Astrocyte (in vitro differentiated cells and primary cell): ENCODE measurements around the gene OR52I2. TPM values are rescaled to one million over a fixed set of nuclear protein-coding genes. Genes with fewer than 3 reads are reported as not detected.

ENCODE experiments used
- DNase-seq: peaks from one replicate; pipeline ENCODE4 v3.0.0-alpha.2; 2010; ENCODE audit warnings: low read depth
- FAIRE-seq: peaks from 2 replicates; lab custom pipeline; 2011; peaks lifted over from hg19 to GRCh38; lab: Jason Lieb, UNC
- H2AFZ ChIP-seq: 2 replicates; pipeline ENCODE4 v1.6.0; 2012; ENCODE audit warnings: low read depth, low read length, inconsistent platforms
- H3K27ac ChIP-seq: 2 replicates; pipeline ENCODE4 v1.5.1; 2011; ENCODE audit warnings: low read depth, low read length, inconsistent platforms
- H3K27me3 ChIP-seq: 2 replicates; pipeline ENCODE4 v1.6.0; 2011; ENCODE audit warnings: low read length, inconsistent platforms; ENCODE audit not compliant: insufficient read depth
- H3K36me3 ChIP-seq: 2 replicates; pipeline ENCODE4 v1.5.1; 2011; ENCODE audit warnings: low read length, inconsistent platforms; ENCODE audit not compliant: insufficient read depth
- H3K4me1 ChIP-seq: 2 replicates; pipeline ENCODE4 v1.5.1; 2011; ENCODE audit warnings: low read length, inconsistent platforms; ENCODE audit not compliant: insufficient read depth
- H3K4me2 ChIP-seq: 2 replicates; pipeline ENCODE4 v1.6.0; 2012; ENCODE audit warnings: low read length, inconsistent platforms
- H3K4me3 ChIP-seq: 2 replicates; pipeline ENCODE4 v1.5.1; 2011; ENCODE audit warnings: low read depth, mild to moderate bottlenecking, low read length, inconsistent platforms; ENCODE audit not compliant: insufficient read depth
- H3K79me2 ChIP-seq: 2 replicates; pipeline ENCODE4 v1.6.0; 2012; ENCODE audit warnings: mild to moderate bottlenecking, low read length, inconsistent platforms; ENCODE audit not compliant: insufficient read depth
- H3K9ac ChIP-seq: 2 replicates; pipeline ENCODE4 v1.6.0; 2012; ENCODE audit warnings: mild to moderate bottlenecking, low read length, inconsistent platforms
- H3K9me3 ChIP-seq: 2 replicates; pipeline ENCODE4 v1.5.1; 2012; ENCODE audit warnings: low read depth, mild to moderate bottlenecking, low read length, inconsistent platforms; ENCODE audit not compliant: insufficient read depth
- H4K20me1 ChIP-seq: 2 replicates; pipeline ENCODE4 v1.6.0; 2012; ENCODE audit warnings: low read length, inconsistent platforms; ENCODE audit not compliant: insufficient read depth
- H3K27ac Mint-ChIP-seq: one replicate; pipeline ENCODE4 v1.8.0; 2021; ENCODE audit warnings: mild to moderate bottlenecking, mixed read lengths; ENCODE audit not compliant: unreplicated experiment
- H3K27me3 Mint-ChIP-seq: one replicate; pipeline ENCODE4 v1.8.0; 2021; ENCODE audit warnings: low read depth, mixed read lengths; ENCODE audit not compliant: unreplicated experiment
- H3K36me3 Mint-ChIP-seq: one replicate; pipeline ENCODE4 v1.8.0; 2021; ENCODE audit warnings: low read depth, mixed read lengths; ENCODE audit not compliant: unreplicated experiment
- H3K4me1 Mint-ChIP-seq: one replicate; pipeline ENCODE4 v1.8.0; 2021; ENCODE audit warnings: low read depth, mixed read lengths; ENCODE audit not compliant: unreplicated experiment
- H3K4me3 Mint-ChIP-seq: one replicate; pipeline ENCODE4 v1.8.0; 2021; ENCODE audit warnings: mild to moderate bottlenecking, moderate library complexity, mixed read lengths; ENCODE audit not compliant: unreplicated experiment
- H3K9me3 Mint-ChIP-seq: one replicate; pipeline ENCODE4 v1.8.0; 2021; ENCODE audit warnings: mild to moderate bottlenecking, mixed read lengths; ENCODE audit not compliant: unreplicated experiment
- EZH2 ChIP-seq: IDR thresholded peaks from 2 replicates; pipeline ENCODE4 v1.6.1; 2012; ENCODE audit warnings: mild to moderate bottlenecking, low read length, inconsistent platforms; ENCODE audit not compliant: insufficient read depth
- total RNA-seq: library from RNA; stranded (reverse); gene quantifications from 2 replicates; pipeline ENCODE4 v1.2.1, GENCODE V29; 2021
- TF ChIP-seq, protein P1 (sequence below): IDR thresholded peaks from 2 replicates; pipeline ENCODE4 v1.5.1; 2011; ENCODE audit warnings: low read depth, mild to moderate bottlenecking, inconsistent platforms, low read length, moderate library complexity; ENCODE audit not compliant: insufficient read depth

OR52I2 gene
- total RNA-seq, 1 donor from 2014 or later, result not detected

DNA sequence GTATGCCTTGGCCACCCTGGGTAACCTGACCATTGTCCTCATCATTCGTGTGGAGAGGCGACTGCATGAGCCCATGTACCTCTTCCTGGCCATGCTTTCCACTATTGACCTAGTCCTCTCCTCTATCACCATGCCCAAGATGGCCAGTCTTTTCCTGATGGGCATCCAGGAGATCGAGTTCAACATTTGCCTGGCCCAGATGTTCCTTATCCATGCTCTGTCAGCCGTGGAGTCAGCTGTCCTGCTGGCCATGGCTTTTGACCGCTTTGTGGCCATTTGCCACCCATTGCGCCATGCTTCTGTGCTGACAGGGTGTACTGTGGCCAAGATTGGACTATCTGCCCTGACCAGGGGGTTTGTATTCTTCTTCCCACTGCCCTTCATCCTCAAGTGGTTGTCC is 58.4 kb downstream of the OR52I2 start:
- Mint-ChIP-seq H3K27ac (no peak overlapping the region), H3K4me1 (peaks cover 10% of the 10 kb centered on the region), H3K9me3 (no peaks in the 10 kb centered on the region), H3K36me3 (no peaks in the 10 kb centered on the region), H3K4me3 (no peak overlapping the region), H3K27me3 (peaks cover 3% of the 10 kb centered on the region)
- Histone ChIP-seq H2AFZ (no peak overlapping the region), H3K36me3 (no peaks in the 10 kb centered on the region), H3K27me3 (peaks cover 3% of the 10 kb centered on the region), H3K79me2 (no peaks in the 10 kb centered on the region), H3K4me3 (no peak overlapping the region), H3K4me2 (no peak overlapping the region), H3K4me1 (no peaks in the 10 kb centered on the region), H3K27ac (no peak overlapping the region), H3K9me3 (no peaks in the 10 kb centered on the region), H3K9ac (no peak overlapping the region), H4K20me1 (no peaks in the 10 kb centered on the region)
- DNase-seq, result no peak
- TF ChIP-seq EZH2, result no peak
- TF ChIP-seq, protein P1, sequence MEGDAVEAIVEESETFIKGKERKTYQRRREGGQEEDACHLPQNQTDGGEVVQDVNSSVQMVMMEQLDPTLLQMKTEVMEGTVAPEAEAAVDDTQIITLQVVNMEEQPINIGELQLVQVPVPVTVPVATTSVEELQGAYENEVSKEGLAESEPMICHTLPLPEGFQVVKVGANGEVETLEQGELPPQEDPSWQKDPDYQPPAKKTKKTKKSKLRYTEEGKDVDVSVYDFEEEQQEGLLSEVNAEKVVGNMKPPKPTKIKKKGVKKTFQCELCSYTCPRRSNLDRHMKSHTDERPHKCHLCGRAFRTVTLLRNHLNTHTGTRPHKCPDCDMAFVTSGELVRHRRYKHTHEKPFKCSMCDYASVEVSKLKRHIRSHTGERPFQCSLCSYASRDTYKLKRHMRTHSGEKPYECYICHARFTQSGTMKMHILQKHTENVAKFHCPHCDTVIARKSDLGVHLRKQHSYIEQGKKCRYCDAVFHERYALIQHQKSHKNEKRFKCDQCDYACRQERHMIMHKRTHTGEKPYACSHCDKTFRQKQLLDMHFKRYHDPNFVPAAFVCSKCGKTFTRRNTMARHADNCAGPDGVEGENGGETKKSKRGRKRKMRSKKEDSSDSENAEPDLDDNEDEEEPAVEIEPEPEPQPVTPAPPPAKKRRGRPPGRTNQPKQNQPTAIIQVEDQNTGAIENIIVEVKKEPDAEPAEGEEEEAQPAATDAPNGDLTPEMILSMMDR, result no peak
- no peak for FAIRE-seq

- Mint-ChIP-seq H3K27me3 (peaks cover 3% of the 10 kb centered on the region), H3K9me3 (no peaks in the 10 kb centered on the region), H3K4me1 (peaks cover 10% of the 10 kb centered on the region), H3K27ac (no peak overlapping the region), H3K4me3 (no peak overlapping the region), H3K36me3 (no peaks in the 10 kb centered on the region)
- DNase-seq (no peak), FAIRE-seq (no peak)
- no peaks in the 10 kb centered on the region for H4K20me1 ChIP-seq
- no peak overlapping the region for H2AFZ ChIP-seq
- H3K27me3 ChIP-seq, result no peaks in the 10 kb centered on the region
- H3K36me3 ChIP-seq, result no peaks in the 10 kb centered on the region
- H3K4me3 ChIP-seq, result no peak overlapping the region
- no peaks in the 10 kb centered on the region for H3K4me1 ChIP-seq
- TF ChIP-seq, protein P1, result no peak
- no peak for TF ChIP-seq EZH2
- H3K9ac ChIP-seq, result no peak overlapping the region
- no peaks in the 10 kb centered on the region for H3K9me3 ChIP-seq
- no peak overlapping the region for H3K27ac ChIP-seq
- H3K4me2 ChIP-seq, result no peak overlapping the region
- H3K79me2 ChIP-seq, result no peaks in the 10 kb centered on the region
These were observed 60.0 kb downstream of the OR52I2 start for GRCh38 chr11:4641501-4641900.

DNA sequence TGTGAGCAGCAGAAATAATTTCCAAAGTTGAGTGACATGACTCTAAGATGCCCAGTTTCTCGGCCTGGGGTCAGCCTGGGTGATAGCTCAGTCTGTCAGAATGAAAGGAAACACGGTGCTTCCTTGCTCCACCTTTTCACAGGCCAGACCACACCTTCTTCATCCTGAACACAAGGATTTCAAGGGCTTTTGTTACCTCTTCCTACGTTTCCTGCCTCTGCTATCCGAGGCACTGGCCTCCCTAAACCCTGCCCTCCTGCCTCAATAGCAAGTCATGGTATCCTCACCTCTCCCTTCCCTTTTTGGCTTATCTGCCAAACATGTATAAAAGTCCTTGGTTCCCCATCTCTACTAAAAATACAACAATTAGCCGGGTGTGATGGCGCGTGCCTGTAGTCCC is 60.5 kb downstream of the OR52I2 start:
- H3K27ac ChIP-seq, result no peak overlapping the region
- Mint-ChIP-seq H3K4me3 (no peak overlapping the region), H3K27me3 (peaks cover 3% of the 10 kb centered on the region), H3K9me3 (no peaks in the 10 kb centered on the region), H3K27ac (no peak overlapping the region), H3K4me1 (peaks cover 10% of the 10 kb centered on the region), H3K36me3 (no peaks in the 10 kb centered on the region)
- no peak overlapping the region for H3K9ac ChIP-seq
- DNase-seq (no peak), FAIRE-seq (no peak)
- H3K27me3 ChIP-seq, result no peaks in the 10 kb centered on the region
- no peaks in the 10 kb centered on the region for H4K20me1 ChIP-seq
- no peaks in the 10 kb centered on the region for H3K4me1 ChIP-seq
- no peak overlapping the region for H3K4me3 ChIP-seq
- TF ChIP-seq, protein P1, result no peak
- TF ChIP-seq EZH2, result no peak
- H2AFZ ChIP-seq, result no peak overlapping the region
- no peaks in the 10 kb centered on the region for H3K36me3 ChIP-seq
- H3K9me3 ChIP-seq, result no peaks in the 10 kb centered on the region
- H3K4me2 ChIP-seq, result no peak overlapping the region
- no peaks in the 10 kb centered on the region for H3K79me2 ChIP-seq

Other genes starting within 250 kb of the OR52I2 start
- gene OR52B4, start 213.4 kb upstream of the OR52I2 start, total RNA-seq, result not detected in 2 replicates
- 42.4 and 48.0 TPM in 2 replicates for gene TRIM21, start 188.0 kb upstream of the OR52I2 start, total RNA-seq
- 0.23 TPM in 1 of 2 replicates, not detected in the other for gene OR52K2, start 132.4 kb upstream of the OR52I2 start, total RNA-seq
- gene OR52K1, start 99.1 kb upstream of the OR52I2 start, total RNA-seq, result 0.14 and 0.20 TPM in 2 replicates
- gene OR52M1, start 36.6 kb upstream of the OR52I2 start, total RNA-seq, result not detected in 2 replicates
- not detected in 2 replicates for gene OR52I1, start 12.3 kb downstream of the OR52I2 start, total RNA-seq
- gene TRIM68, start 26.5 kb downstream of the OR52I2 start, total RNA-seq, result 10.7 and 11.5 TPM in 2 replicates
- not detected in 2 replicates for gene OR51D1, start 55.7 kb downstream of the OR52I2 start, total RNA-seq
- not detected in 2 replicates for gene OR51E1, start 62.2 kb downstream of the OR52I2 start, total RNA-seq
- 0.27 and 0.38 TPM in 2 replicates for gene OR51E2, start 116.1 kb downstream of the OR52I2 start, total RNA-seq
- not detected in 2 replicates for gene MMP26, start 123.0 kb downstream of the OR52I2 start, total RNA-seq
- not detected in 2 replicates for gene OR51F1, start 188.2 kb downstream of the OR52I2 start, total RNA-seq
- not detected in 2 replicates for gene OR52R1, start 222.6 kb downstream of the OR52I2 start, total RNA-seq
- not detected in 2 replicates for gene OR51F2, start 239.6 kb downstream of the OR52I2 start, total RNA-seq